Vagina (tissue), 2 donors: Measurements from ENCODE around the gene AJAP1.

Experiments
- CTCF ChIP-seq, 3 experiments: fragments of 450-650 bp in 2 of 3; fragments of 200-600 bp in 1 of 3; sonication (generic) in 1 of 3; IDR thresholded peaks; one replicate each; pipeline ENCODE4 v1.5.1; 2017 to 2019; ENCODE audit warnings: antibody characterized with exemption in 3 of 3, mild to moderate bottlenecking in 2 of 3, moderate library complexity in 2 of 3
- POLR2A ChIP-seq, 2 donors: fragments of 450-650 bp; IDR thresholded peaks; one replicate each; pipeline ENCODE4 v1.6.1; 2017; ENCODE audit warnings: antibody characterized with exemption in 2 of 2, mild to moderate bottlenecking in 2 of 2, moderate library complexity in 2 of 2
- POLR2AphosphoS5 ChIP-seq, 2 donors: sonication (generic); formaldehyde crosslinking; IDR thresholded peaks; one replicate each; pipeline ENCODE4 v1.9.0; 2017; ENCODE audit warnings: antibody characterized with exemption in 2 of 2, mild to moderate bottlenecking in 2 of 2, low read depth in 1 of 2; ENCODE audit not compliant: insufficient read depth in 1 of 2

GRCh38 chr1:4692437-4692836 is 38.0 kb downstream of the AJAP1 start:
- TF ChIP-seq CTCF (IDR thresholded peaks at IDR 0.05) = no peak
- TF ChIP-seq POLR2AphosphoS5 (IDR thresholded peaks at IDR 0.05; ENCODE audit: insufficient read depth in 1 of 2, low read depth in 1 of 2) = no peak
- no peak for TF ChIP-seq POLR2A (IDR thresholded peaks at IDR 0.05)
